GM19324 (cell line): Measurements from ENCODE around the gene BATF2.
"Not testable (repeated sequence)": the region's sequence is repeated elsewhere in the genome, so short reads cannot be mapped to it uniquely, and the experiment has no call there.

Source experiments
- ATAC-seq: cut with Tn5 transposase; IDR thresholded peaks from one replicate; pipeline ENCODE4 v1.9.1; 2021; ENCODE audit warnings: mild to moderate bottlenecking, moderate library complexity; ENCODE audit not compliant: unreplicated experiment, low FRiP score

Gene BATF2

GRCh38 chr11:64996710-64997380 lies at the start of gene BATF2:
BATF2 (minus strand) TSS chr11:64996971; CDS start chr11:64996914, 57 bp downstream.
- no peak for ATAC-seq

- ATAC-seq: no peak
These were observed 49.0 kb upstream of the BATF2 start for GRCh38 chr11:65045728-65046127.

DNA sequence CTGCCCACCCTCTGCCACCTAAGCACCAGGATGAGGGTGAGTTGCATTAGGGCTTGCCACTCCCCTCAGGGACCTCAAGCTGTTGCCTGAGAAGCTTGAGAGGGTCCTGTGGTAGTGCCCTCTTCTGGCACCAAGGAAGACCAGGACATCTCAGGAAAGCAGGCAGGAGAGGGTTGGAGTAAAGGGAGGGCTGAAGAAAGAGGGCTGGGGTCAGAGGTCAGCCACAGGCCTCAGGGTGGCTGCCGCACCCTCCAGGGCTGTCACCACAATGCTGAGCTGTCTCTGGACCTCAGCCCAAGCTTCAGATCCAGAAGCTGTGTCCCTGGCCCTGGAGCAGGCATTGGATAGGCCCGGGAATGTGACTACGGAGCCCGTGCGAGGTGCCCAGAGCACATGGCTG lies 48.3 kb upstream of the BATF2 start:
- ATAC-seq: no peak

GRCh38 chr11:65043881-65044501 lies 47.2 kb upstream of the BATF2 start:
- ATAC-seq: no peak

GRCh38 chr11:65042891-65043290 lies 46.1 kb upstream of the BATF2 start:
- ATAC-seq: no peak

DNA sequence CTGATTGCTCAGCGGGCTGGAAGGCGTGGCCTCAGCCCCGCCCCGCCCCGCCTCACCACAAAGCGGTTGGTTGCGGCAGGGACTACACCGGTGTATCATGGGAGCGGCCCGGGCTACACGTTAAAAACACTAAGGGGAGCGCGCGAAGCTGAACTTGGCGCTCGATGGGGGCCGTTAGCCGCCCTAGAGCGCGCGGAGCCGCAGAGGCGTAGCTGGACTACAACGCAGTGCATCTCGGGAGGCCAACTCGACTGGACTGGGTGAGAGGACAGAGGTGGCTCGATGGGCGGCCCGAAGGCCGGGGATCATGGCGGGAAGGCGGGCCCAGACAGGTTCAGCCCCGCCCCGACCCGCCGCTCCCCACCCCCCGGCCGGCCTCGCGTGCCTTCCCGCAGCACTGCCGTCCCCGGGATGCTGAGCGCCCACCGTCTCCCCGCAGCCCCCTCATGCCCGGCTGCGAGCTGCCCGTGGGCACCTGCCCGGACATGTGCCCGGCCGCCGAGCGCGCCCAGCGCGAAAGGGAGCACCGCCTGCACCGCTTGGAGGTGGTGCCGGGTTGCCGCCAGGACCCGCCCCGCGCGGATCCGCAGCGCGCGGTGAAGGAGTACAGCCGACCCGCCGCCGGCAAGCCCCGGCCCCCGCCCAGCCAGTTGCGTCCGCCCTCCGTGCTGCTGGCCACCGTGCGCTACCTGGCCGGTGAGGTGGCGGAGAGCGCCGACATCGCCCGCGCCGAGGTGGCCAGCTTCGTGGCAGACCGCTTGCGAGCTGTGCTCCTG lies 44.3 kb upstream of the BATF2 start, which contains the start of gene SAC3D1:
Gene SAC3D1 (plus strand): TSS at position 364 of the 776 bp plus-strand sequence. CDS start 83 bp downstream, at position 447.
- peak; percentile 86 for ATAC-seq

- ATAC-seq: no peak
These were observed 43.7 kb upstream of the BATF2 start for GRCh38 chr11:65040520-65040846.

DNA sequence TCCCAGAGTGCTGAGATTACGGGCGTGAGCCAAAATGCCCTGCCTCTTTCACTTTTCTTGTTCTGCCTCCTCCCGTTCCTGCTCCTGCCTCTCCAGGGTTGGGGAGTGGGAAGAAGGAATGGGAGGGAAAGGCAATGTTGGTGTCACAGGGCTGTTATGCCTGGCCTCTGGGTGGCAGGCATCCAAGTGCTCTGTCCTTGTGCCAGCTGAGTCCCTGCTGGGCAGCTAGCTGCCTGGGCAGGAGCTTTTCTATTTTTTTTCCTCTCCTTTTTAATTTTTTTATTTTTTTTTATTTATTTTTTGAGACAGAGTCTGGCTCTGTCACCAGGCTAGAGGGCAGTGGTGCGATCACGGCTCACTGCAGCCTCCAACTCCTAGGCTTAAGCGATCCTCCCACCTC lies 40.2 kb upstream of the BATF2 start:
- no peak for ATAC-seq

GRCh38 chr11:65035579-65035978 lies 38.8 kb upstream of the BATF2 start:
- ATAC-seq: no peak

GRCh38 chr11:65034423-65034822 lies 37.7 kb upstream of the BATF2 start:
- no peak for ATAC-seq

DNA sequence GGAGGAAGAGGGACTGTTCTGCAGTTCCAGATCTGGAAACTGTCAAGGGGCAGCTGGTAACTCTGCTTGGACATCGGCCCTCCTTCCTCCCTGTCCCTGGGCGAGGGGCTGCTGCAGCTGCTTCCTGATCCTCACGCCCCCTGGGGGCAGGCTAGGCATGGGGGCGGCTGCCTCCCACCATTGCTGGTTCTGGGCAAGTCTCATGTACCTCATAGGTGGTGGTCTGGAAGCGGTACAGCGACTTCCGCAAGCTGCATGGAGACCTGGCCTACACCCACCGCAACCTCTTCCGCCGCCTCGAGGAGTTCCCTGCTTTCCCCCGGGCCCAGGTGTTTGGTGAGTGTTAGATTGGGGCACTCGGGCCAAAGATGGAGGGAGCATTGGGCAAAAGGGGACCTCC lies 35.4 kb upstream of the BATF2 start:
- ATAC-seq: no peak

- ATAC-seq: peak; percentile 92
These were observed 30.7 kb upstream of the BATF2 start, which contains the start of gene SNX15 for GRCh38 chr11:65027213-65028067. SNX15 (plus strand) TSS chr11:65027439; CDS start chr11:65027538, 99 bp downstream.

GRCh38 chr11:65026810-65027209 lies 30.0 kb upstream of the BATF2 start:
- no peak for ATAC-seq

- ATAC-seq: not testable (repeated sequence)
These were observed 26.7 kb upstream of the BATF2 start for GRCh38 chr11:65023502-65023901.

GRCh38 chr11:65021509-65021908 lies 24.7 kb upstream of the BATF2 start:
- ATAC-seq: no peak

DNA sequence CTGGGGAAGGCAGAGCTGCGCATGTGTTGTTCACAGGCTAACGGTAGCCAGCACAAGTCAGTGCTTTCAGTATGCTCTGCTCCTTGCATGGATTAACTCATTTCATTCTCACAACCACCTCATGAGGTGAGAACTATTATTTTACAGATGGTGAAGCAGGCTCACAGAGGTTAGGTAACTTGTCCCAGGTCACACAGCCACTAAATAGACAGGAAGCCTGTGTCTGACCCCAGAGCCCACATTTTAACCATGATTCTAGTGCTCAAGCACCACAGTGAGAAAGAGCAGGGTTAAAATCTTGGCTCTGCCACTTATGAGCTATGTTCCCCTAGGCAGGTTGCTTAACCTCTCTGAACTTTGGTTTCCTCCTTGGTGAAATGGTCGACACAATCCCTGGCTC lies 24.2 kb upstream of the BATF2 start:
- ATAC-seq: no peak

DNA sequence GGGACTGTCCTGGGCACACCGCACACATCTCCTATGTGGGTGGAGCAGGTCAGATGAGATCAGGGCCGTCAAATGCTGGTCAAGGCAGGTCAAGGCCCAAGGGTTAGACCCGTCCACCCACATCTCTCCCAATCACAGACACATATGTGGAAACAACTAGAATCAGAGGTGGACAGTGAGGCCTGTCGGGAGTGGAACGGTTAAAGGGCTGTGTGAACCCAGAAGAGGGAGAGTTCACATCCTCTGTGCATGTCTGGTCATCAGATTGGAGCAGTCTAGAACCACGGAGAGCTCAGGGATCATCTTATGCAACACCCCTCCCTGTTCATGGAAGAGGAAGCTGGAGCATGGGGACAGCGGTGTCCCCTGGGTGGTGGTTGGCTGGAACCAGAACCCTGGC lies 23.1 kb upstream of the BATF2 start:
- ATAC-seq: no peak

- ATAC-seq: no peak
These were observed 21.2 kb upstream of the BATF2 start for GRCh38 chr11:65017937-65018336.

DNA sequence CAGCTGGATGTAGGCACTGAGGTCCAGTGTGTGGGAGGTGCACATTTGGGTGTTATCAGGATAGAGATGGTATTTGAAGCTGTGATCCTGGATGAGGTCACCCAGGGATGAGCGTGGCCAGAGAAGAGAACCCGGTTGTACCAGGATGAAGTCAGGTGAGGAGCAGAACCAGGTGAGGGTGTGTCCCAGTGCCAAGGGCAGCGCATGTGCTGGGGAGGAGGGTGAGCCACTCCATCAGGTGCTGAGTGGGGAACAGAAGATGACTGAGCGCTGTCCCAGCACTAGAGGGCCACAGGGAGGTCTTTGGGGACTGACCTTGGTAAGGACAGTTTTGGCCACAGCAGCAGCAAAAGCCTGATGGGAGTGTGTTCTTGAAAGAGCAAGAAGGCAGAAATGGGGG lies 19.9 kb upstream of the BATF2 start:
- ATAC-seq: no peak

- ATAC-seq: no peak
These were observed 18.0 kb upstream of the BATF2 start for GRCh38 chr11:65014726-65015227.
